Measurements from ENCODE around the gene CARHSP1.

Gene CARHSP1

GRCh38 chr16:8864480-8865110 is 4.2 kb downstream of the CARHSP1 start:
- H2BK5ac ChIP-seq (ENCODE audit: low read depth, low read length, poor library complexity, severe bottlenecking) = no peak overlapping the region
- H2BK120ac ChIP-seq (ENCODE audit: low read depth, low read length) = peak overlapping the region; percentile 34
- no peak overlapping the region for H2AK5ac ChIP-seq (ENCODE audit: low read length, severe bottlenecking)
- H3K9me3 ChIP-seq (ENCODE audit: control insufficient read depth, low read length) = no peaks in the 10 kb centered on the region
- H4K8ac ChIP-seq (ENCODE audit: low read length) = peak overlapping the region; percentile 62
- peak overlapping the region in 1 of 2 experiments; percentile 87 for H3K4me3 ChIP-seq (ENCODE audit: insufficient read depth in 1 of 2, low read depth in 1 of 2, low read length in 2 of 2)
- peak overlapping the region; percentile 63 for H4K91ac ChIP-seq (ENCODE audit: low read length)
- no peak overlapping the region for H2BK15ac ChIP-seq (ENCODE audit: low read depth, poor library complexity, severe bottlenecking)
- H3K4me1 ChIP-seq (ENCODE audit: control insufficient read depth, insufficient read depth, low read depth, low read length) = peaks cover 62% of the 10 kb centered on the region
- no peaks in the 10 kb centered on the region for H3K27me3 ChIP-seq (ENCODE audit: control insufficient read depth in 1 of 2, insufficient read depth in 1 of 2, low read length in 2 of 2)
- no peak overlapping the region for H3K4me2 ChIP-seq (ENCODE audit: low read length, poor library complexity, severe bottlenecking)
- peak overlapping the region; percentile 9 to 33 for H2BK12ac ChIP-seq (ENCODE audit: low read length in 2 of 2)
- WGBS = 57% methylated on average over 13 of the region's 13 CpGs
- peak overlapping the region; percentile 51 for H3K9ac ChIP-seq (ENCODE audit: low read length)
- DNase-seq = peak; percentile 39
- H3K27ac ChIP-seq (ENCODE audit: low read length, poor library complexity, severe bottlenecking) = no peak overlapping the region
- H3K18ac ChIP-seq (ENCODE audit: low read depth in 1 of 2, low read length in 2 of 2) = peak overlapping the region in 1 of 2 experiments; percentile 54
- no peaks in the 10 kb centered on the region for H3K79me1 ChIP-seq (replicated peaks; ENCODE audit: low read length, poor library complexity, severe bottlenecking)
- H3K4ac ChIP-seq (ENCODE audit: low read depth in 1 of 2, low read length in 2 of 2) = peak overlapping the region in 1 of 2 experiments; percentile 35
- H3K23ac ChIP-seq (ENCODE audit: low read length in 2 of 2) = no peak overlapping the region
- H2AFZ ChIP-seq (ENCODE audit: low read depth, low read length) = no peak overlapping the region
- H3K36me3 ChIP-seq (ENCODE audit: control insufficient read depth in 1 of 2, insufficient read depth in 2 of 2, low read depth in 1 of 2, low read length in 2 of 2) = peaks cover 12 to 14% of the 10 kb centered on the region in 2 experiments
- H3K14ac ChIP-seq (ENCODE audit: low read length in 2 of 2) = peak overlapping the region in 1 of 2 experiments; percentile 41

GRCh38 chr16:8863594-8864424 is 5.0 kb downstream of the CARHSP1 start:
- no peak overlapping the region for H2BK5ac ChIP-seq (ENCODE audit: low read depth, low read length, poor library complexity, severe bottlenecking)
- H3K9me3 ChIP-seq (ENCODE audit: control insufficient read depth, low read length) = no peaks in the 10 kb centered on the region
- peak overlapping the region in 1 of 2 experiments; percentile 62 for H3K4ac ChIP-seq (ENCODE audit: low read depth in 1 of 2, low read length in 2 of 2)
- no peaks in the 10 kb centered on the region for H3K79me1 ChIP-seq (replicated peaks; ENCODE audit: low read length, poor library complexity, severe bottlenecking)
- no peak overlapping the region for H2BK15ac ChIP-seq (ENCODE audit: low read depth, poor library complexity, severe bottlenecking)
- 90% methylated on average over 17 of the region's 17 CpGs for WGBS
- H2BK12ac ChIP-seq (ENCODE audit: low read length in 2 of 2) = no peak overlapping the region
- H4K91ac ChIP-seq (ENCODE audit: low read length) = no peak overlapping the region
- H3K27me3 ChIP-seq (ENCODE audit: control insufficient read depth in 1 of 2, insufficient read depth in 1 of 2, low read length in 2 of 2) = no peaks in the 10 kb centered on the region
- no peak overlapping the region for H2AK5ac ChIP-seq (ENCODE audit: low read length, severe bottlenecking)
- H3K4me2 ChIP-seq (ENCODE audit: low read length, poor library complexity, severe bottlenecking) = no peak overlapping the region
- peaks cover 65% of the 10 kb centered on the region for H3K4me1 ChIP-seq (ENCODE audit: control insufficient read depth, insufficient read depth, low read depth, low read length)
- peak overlapping the region in 1 of 2 experiments; percentile 87 for H3K4me3 ChIP-seq (ENCODE audit: insufficient read depth in 1 of 2, low read depth in 1 of 2, low read length in 2 of 2)
- H2AFZ ChIP-seq (ENCODE audit: low read depth, low read length) = no peak overlapping the region
- H3K18ac ChIP-seq (ENCODE audit: low read depth in 1 of 2, low read length in 2 of 2) = peak overlapping the region; percentile 54 to 68
- no peak overlapping the region for H2BK120ac ChIP-seq (ENCODE audit: low read depth, low read length)
- DNase-seq = peak; percentile 50
- H3K23ac ChIP-seq (ENCODE audit: low read length in 2 of 2) = peak overlapping the region in 1 of 2 experiments; percentile 2
- H3K9ac ChIP-seq (ENCODE audit: low read length) = peak overlapping the region; percentile 51
- H3K36me3 ChIP-seq (ENCODE audit: control insufficient read depth in 1 of 2, insufficient read depth in 2 of 2, low read depth in 1 of 2, low read length in 2 of 2) = peaks cover 20 to 22% of the 10 kb centered on the region in 2 experiments
- H3K14ac ChIP-seq (ENCODE audit: low read length in 2 of 2) = peak overlapping the region in 1 of 2 experiments; percentile 2
- H4K8ac ChIP-seq (ENCODE audit: low read length) = peak overlapping the region; percentile 66
- H3K27ac ChIP-seq (ENCODE audit: low read length, poor library complexity, severe bottlenecking) = no peak overlapping the region

GRCh38 chr16:8862309-8863130 is 6.3 kb downstream of the CARHSP1 start:
- Histone ChIP-seq H3K9ac (ENCODE audit: low read length) (no peak overlapping the region), H2AK5ac (ENCODE audit: low read length, severe bottlenecking) (peak overlapping the region; percentile 51), H3K79me1 (replicated peaks; ENCODE audit: low read length, poor library complexity, severe bottlenecking) (peaks cover 2% of the 10 kb centered on the region), H2AFZ (ENCODE audit: low read depth, low read length) (no peak overlapping the region), H3K4me1 (ENCODE audit: control insufficient read depth, insufficient read depth, low read depth, low read length) (peaks cover 73% of the 10 kb centered on the region), H4K8ac (ENCODE audit: low read length) (no peak overlapping the region), H3K27ac (ENCODE audit: low read length, poor library complexity, severe bottlenecking) (no peak overlapping the region), H3K14ac (ENCODE audit: low read length in 2 of 2) (no peak overlapping the region), H2BK15ac (ENCODE audit: low read depth, poor library complexity, severe bottlenecking) (no peak overlapping the region), H3K4me2 (ENCODE audit: low read length, poor library complexity, severe bottlenecking) (no peak overlapping the region), H3K18ac (ENCODE audit: low read depth in 1 of 2, low read length in 2 of 2) (peak overlapping the region in 1 of 2 experiments; percentile 49), H2BK12ac (ENCODE audit: low read length in 2 of 2) (no peak overlapping the region), H3K36me3 (ENCODE audit: control insufficient read depth in 1 of 2, insufficient read depth in 2 of 2, low read depth in 1 of 2, low read length in 2 of 2) (peaks cover 31 to 32% of the 10 kb centered on the region in 2 experiments), H3K9me3 (ENCODE audit: control insufficient read depth, low read length) (no peaks in the 10 kb centered on the region), H3K27me3 (ENCODE audit: control insufficient read depth in 1 of 2, insufficient read depth in 1 of 2, low read length in 2 of 2) (no peaks in the 10 kb centered on the region), H3K23ac (ENCODE audit: low read length in 2 of 2) (no peak overlapping the region), H4K91ac (ENCODE audit: low read length) (peak overlapping the region; percentile 70), H2BK5ac (ENCODE audit: low read depth, low read length, poor library complexity, severe bottlenecking) (no peak overlapping the region), H2BK120ac (ENCODE audit: low read depth, low read length) (no peak overlapping the region), H3K4me3 (ENCODE audit: insufficient read depth in 1 of 2, low read depth in 1 of 2, low read length in 2 of 2) (no peak overlapping the region), H3K4ac (ENCODE audit: low read depth in 1 of 2, low read length in 2 of 2) (no peak overlapping the region)
- WGBS = 87% methylated on average over 11 of the region's 14 CpGs
- no peak for DNase-seq

All from mesenchymal stem cell (in vitro differentiated cells and primary cell).